HepG2 (cell line): ENCODE data around the gene SLC29A3. TPM values are rescaled to one million over a fixed set of nuclear protein-coding genes. Genes with fewer than 3 reads are reported as not detected.
A peak's percentile ranks its signal among the peaks of the same experiment; 100 is the strongest.

Experiments used
- FOXA1 ChIP-seq, 2 experiments: fragments of 450-650 bp in 1 of 2; sonication (generic) in 1 of 2; formaldehyde crosslinking in 1 of 2; IDR thresholded peaks; 2 replicates each; pipeline versions ENCODE4 v1.4.0 to v1.6.1; 2016 to 2020; ENCODE audit warnings: missing genetic modification reagents in 1 of 2
- FOXK1 ChIP-seq: sonication (generic); formaldehyde crosslinking; IDR thresholded peaks from 2 replicates; pipeline ENCODE4 v1.4.0; 2020; ENCODE audit warnings: low read depth, missing genetic modification reagents, borderline replicate concordance
- NFYB ChIP-seq: sonication (generic); formaldehyde crosslinking; IDR thresholded peaks from 2 replicates; pipeline ENCODE4 v1.4.0; 2020; ENCODE audit warnings: missing genetic modification reagents
- NR2F2 ChIP-seq: IDR thresholded peaks from 2 replicates; pipeline ENCODE4 v1.6.1; 2012; ENCODE audit warnings: low read depth, inconsistent platforms, borderline replicate concordance
- ZBTB42 ChIP-seq: sonication (generic); formaldehyde crosslinking; IDR thresholded peaks from 2 replicates; pipeline ENCODE4 v1.5.0; 2020; ENCODE audit warnings: mild to moderate bottlenecking, missing genetic modification reagents
- ZNF24 ChIP-seq: fragments of 450-650 bp; IDR thresholded peaks from 2 replicates; pipeline ENCODE4 v1.6.1; 2017; ENCODE audit warnings: antibody characterized with exemption, mild to moderate bottlenecking
- ZNF614 ChIP-seq: IDR thresholded peaks from 2 replicates; pipeline ENCODE4 v1.6.1; 2018; ENCODE audit warnings: missing biosample characterization, missing genetic modification reagents, inconsistent platforms, borderline replicate concordance
- polyA plus RNA-seq, 8 experiments: library from polyadenylated mRNA; depleted of rRNA in 3 of 8; stranded (reverse) in 7 of 8; unstranded in 1 of 8; fragments of >200 nt; fragmentation: Illumina TruSeq in 4 of 8; extraction: Trizol in 4 of 8; gene quantifications; 2 replicates each; pipeline versions ENCODE4 v1.2.1 to v1.2.3, GENCODE V29; 2011 to 2016; ENCODE audit warnings: low read depth in 4 of 8, missing spikeins in 1 of 8, mixed read lengths in 1 of 8; ENCODE audit not compliant: insufficient read depth in 1 of 8
- total RNA-seq, 5 experiments: library from RNA; depleted of rRNA; stranded (reverse); fragments of >200 nt; fragmentation: Illumina TruSeq; extraction: Trizol; gene quantifications; 2 replicates each; pipeline ENCODE4 v1.2.3, GENCODE V29; 2016; ENCODE audit warnings: low read depth in 1 of 5
- TF ChIP-seq, protein P1 (sequence below): sonication (generic); formaldehyde crosslinking; IDR thresholded peaks from 2 replicates; pipeline ENCODE4 v1.5.1; 2020; ENCODE audit warnings: missing genetic modification reagents, mild to moderate bottlenecking, borderline replicate concordance
- TF ChIP-seq, protein P2 (sequence below): sonication (generic); formaldehyde crosslinking; IDR thresholded peaks from 2 replicates; pipeline ENCODE4 v1.8.0; 2022; ENCODE audit warnings: low read depth, missing genetic modification reagents
- TF ChIP-seq, protein P3 (sequence below): sonication (generic); formaldehyde crosslinking; IDR thresholded peaks from 2 replicates; pipeline ENCODE4 v1.4.0; 2020; ENCODE audit warnings: low read depth, mild to moderate bottlenecking, missing genetic modification reagents
- TF ChIP-seq, protein P4 (sequence below): sonication (generic); formaldehyde crosslinking; IDR thresholded peaks from 2 replicates; pipeline ENCODE4 v1.4.0; 2020; ENCODE audit warnings: missing genetic modification reagents, borderline replicate concordance
- TF ChIP-seq, protein P5 (sequence below): sonication (generic); formaldehyde crosslinking; IDR thresholded peaks from 2 replicates; pipeline ENCODE4 v1.8.0; 2022; ENCODE audit warnings: missing genetic modification reagents, mild to moderate bottlenecking, inconsistent platforms, borderline replicate concordance
- TF ChIP-seq, protein P6 (sequence below): sonication (generic); formaldehyde crosslinking; IDR thresholded peaks from 2 replicates; pipeline ENCODE4 v1.4.0; 2020; ENCODE audit warnings: missing genetic modification reagents

SLC29A3 gene
- total and polyA plus RNA-seq, 2 of the 13 experiments (the other 11 are each of a cell fraction or from before 2014, with no cell fraction given), result 8.6 to 11.8 TPM

DNA sequence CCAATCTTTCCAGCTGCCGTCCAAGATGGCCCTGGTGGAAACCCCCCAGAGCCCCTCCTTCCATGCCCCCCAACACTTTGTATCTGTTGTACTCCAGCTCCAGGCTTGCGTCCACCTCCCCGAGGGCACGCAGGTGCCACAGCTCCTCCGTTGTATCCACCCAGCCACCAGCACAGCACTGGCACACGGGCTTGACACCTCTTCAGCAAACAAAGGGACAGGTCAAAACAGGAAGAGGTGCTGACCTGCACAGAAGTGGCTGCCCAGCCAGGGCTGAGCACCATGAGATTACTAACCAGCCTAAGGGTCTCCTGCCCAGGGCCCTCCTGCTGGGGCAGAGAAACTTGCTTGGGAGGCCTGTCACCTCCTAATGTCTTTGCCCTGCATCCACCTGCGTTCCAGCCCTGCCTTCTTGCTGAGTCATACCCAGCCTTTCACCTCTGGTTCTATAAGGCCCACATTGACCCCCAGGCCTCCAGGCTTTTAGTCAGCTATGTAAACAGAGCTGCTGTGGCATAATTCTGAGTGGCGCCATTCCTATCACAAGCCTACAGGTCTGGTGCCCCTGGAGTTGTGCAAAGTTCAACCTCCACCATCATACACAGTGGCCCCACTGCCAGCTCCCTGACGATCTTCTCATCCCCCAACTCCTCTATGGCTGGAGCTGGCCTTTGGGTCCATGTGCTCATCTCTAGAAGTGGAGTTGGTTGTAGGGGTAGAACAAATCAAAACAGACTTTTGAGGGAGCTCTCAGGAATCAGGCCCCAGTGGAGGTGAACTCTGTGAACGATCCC is 20.9 kb downstream of the SLC29A3 start (continued):
- no peak; the same call in 1 of the 2 replicates for TF ChIP-seq ZBTB42 (CRISPR knock-in tag)
- TF ChIP-seq, protein P1, sequence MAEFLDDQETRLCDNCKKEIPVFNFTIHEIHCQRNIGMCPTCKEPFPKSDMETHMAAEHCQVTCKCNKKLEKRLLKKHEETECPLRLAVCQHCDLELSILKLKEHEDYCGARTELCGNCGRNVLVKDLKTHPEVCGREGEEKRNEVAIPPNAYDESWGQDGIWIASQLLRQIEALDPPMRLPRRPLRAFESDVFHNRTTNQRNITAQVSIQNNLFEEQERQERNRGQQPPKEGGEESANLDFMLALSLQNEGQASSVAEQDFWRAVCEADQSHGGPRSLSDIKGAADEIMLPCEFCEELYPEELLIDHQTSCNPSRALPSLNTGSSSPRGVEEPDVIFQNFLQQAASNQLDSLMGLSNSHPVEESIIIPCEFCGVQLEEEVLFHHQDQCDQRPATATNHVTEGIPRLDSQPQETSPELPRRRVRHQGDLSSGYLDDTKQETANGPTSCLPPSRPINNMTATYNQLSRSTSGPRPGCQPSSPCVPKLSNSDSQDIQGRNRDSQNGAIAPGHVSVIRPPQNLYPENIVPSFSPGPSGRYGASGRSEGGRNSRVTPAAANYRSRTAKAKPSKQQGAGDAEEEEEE (CRISPR knock-in tag), result no peak
- 0 out of 2 replicates have a peak, but pooled peaks have one; percentile 50 for TF ChIP-seq ZNF24
- peak; percentile 84; the same call in 1 of the 2 replicates for TF ChIP-seq ZNF614 (CRISPR knock-in tag)
- TF ChIP-seq, protein P2, sequence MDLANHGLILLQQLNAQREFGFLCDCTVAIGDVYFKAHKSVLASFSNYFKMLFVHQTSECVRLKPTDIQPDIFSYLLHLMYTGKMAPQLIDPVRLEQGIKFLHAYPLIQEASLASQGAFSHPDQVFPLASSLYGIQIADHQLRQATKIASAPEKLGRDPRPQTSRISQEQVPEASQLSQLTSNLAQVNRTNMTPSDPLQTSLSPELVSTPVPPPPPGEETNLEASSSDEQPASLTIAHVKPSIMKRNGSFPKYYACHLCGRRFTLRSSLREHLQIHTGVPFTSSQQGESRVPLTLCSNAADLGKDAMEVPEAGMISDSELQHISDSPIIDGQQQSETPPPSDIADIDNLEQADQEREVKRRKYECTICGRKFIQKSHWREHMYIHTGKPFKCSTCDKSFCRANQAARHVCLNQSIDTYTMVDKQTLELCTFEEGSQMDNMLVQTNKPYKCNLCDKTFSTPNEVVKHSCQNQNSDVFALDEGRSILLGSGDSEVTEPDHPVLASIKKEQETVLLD, result 0 out of 2 replicates have a peak, but pooled peaks have one; percentile 35
- peak; percentile 87 for TF ChIP-seq FOXA1 (IDR thresholded peaks at IDR 0.05)
- peak; percentile 99 for TF ChIP-seq FOXA1 (CRISPR knock-in tag; IDR thresholded peaks at IDR 0.05)
- TF ChIP-seq NFYB, result peak; percentile 34; the same call in 1 of the 2 replicates
- TF ChIP-seq, protein P3, sequence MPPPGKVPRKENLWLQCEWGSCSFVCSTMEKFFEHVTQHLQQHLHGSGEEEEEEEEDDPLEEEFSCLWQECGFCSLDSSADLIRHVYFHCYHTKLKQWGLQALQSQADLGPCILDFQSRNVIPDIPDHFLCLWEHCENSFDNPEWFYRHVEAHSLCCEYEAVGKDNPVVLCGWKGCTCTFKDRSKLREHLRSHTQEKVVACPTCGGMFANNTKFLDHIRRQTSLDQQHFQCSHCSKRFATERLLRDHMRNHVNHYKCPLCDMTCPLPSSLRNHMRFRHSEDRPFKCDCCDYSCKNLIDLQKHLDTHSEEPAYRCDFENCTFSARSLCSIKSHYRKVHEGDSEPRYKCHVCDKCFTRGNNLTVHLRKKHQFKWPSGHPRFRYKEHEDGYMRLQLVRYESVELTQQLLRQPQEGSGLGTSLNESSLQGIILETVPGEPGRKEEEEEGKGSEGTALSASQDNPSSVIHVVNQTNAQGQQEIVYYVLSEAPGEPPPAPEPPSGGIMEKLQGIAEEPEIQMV (CRISPR knock-in tag), result peak; percentile 75
- peak; percentile 81 for TF ChIP-seq FOXK1 (CRISPR knock-in tag)
- peak; percentile 93 for TF ChIP-seq NR2F2
- TF ChIP-seq, protein P4, sequence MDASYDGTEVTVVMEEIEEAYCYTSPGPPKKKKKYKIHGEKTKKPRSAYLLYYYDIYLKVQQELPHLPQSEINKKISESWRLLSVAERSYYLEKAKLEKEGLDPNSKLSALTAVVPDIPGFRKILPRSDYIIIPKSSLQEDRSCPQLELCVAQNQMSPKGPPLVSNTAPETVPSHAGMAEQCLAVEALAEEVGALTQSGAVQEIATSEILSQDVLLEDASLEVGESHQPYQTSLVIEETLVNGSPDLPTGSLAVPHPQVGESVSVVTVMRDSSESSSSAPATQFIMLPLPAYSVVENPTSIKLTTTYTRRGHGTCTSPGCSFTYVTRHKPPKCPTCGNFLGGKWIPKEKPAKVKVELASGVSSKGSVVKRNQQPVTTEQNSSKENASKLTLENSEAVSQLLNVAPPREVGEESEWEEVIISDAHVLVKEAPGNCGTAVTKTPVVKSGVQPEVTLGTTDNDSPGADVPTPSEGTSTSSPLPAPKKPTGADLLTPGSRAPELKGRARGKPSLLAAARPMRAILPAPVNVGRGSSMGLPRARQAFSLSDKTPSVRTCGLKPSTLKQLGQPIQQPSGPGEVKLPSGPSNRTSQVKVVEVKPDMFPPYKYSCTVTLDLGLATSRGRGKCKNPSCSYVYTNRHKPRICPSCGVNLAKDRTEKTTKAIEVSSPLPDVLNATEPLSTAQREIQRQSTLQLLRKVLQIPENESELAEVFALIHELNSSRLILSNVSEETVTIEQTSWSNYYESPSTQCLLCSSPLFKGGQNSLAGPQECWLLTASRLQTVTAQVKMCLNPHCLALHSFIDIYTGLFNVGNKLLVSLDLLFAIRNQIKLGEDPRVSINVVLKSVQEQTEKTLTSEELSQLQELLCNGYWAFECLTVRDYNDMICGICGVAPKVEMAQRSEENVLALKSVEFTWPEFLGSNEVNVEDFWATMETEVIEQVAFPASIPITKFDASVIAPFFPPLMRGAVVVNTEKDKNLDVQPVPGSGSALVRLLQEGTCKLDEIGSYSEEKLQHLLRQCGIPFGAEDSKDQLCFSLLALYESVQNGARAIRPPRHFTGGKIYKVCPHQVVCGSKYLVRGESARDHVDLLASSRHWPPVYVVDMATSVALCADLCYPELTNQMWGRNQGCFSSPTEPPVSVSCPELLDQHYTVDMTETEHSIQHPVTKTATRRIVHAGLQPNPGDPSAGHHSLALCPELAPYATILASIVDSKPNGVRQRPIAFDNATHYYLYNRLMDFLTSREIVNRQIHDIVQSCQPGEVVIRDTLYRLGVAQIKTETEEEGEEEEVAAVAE, result peak; percentile 85
- TF ChIP-seq, protein P5, sequence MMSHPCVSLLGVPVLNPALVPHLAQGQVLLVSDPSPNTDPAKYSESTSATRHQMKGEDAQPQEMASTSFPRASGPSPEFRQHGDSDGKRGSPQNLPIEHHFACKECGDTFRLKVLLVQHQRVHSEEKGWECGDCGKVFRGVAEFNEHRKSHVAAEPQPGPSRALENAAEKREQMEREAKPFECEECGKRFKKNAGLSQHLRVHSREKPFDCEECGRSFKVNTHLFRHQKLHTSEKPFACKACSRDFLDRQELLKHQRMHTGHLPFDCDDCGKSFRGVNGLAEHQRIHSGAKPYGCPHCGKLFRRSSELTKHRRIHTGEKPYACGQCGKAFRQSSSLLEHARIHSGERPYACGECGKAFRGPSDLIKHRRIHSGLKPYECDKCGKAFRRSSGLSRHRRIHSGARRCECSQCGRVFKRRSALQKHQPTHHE (CRISPR knock-in tag), result no peak
- TF ChIP-seq, protein P6, sequence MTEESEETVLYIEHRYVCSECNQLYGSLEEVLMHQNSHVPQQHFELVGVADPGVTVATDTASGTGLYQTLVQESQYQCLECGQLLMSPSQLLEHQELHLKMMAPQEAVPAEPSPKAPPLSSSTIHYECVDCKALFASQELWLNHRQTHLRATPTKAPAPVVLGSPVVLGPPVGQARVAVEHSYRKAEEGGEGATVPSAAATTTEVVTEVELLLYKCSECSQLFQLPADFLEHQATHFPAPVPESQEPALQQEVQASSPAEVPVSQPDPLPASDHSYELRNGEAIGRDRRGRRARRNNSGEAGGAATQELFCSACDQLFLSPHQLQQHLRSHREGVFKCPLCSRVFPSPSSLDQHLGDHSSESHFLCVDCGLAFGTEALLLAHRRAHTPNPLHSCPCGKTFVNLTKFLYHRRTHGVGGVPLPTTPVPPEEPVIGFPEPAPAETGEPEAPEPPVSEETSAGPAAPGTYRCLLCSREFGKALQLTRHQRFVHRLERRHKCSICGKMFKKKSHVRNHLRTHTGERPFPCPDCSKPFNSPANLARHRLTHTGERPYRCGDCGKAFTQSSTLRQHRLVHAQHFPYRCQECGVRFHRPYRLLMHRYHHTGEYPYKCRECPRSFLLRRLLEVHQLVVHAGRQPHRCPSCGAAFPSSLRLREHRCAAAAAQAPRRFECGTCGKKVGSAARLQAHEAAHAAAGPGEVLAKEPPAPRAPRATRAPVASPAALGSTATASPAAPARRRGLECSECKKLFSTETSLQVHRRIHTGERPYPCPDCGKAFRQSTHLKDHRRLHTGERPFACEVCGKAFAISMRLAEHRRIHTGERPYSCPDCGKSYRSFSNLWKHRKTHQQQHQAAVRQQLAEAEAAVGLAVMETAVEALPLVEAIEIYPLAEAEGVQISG (CRISPR knock-in tag), result peak; percentile 85
